Ovary (tissue), 9 donors: ENCODE results near the gene KRT79. TPM values are rescaled to one million over a fixed set of nuclear protein-coding genes. Genes with fewer than 3 reads are reported as not detected.

Experiments
- DNase-seq, 5 donors: peaks; one replicate each; pipeline ENCODE4 v3.0.0-alpha.2; 2019 to 2020
- H3K27ac ChIP-seq, 2 donors: fragments of 200-600 bp; one replicate each; pipeline versions ENCODE4 v1.5.1 to v1.8.0; 2019 to 2022
- H3K27me3 ChIP-seq: fragments of 200-600 bp; one replicate; pipeline ENCODE4 v1.8.0; 2022
- H3K36me3 ChIP-seq: fragments of 200-600 bp; sonication (generic); one replicate; pipeline ENCODE4 v1.5.1; 2019
- H3K4me1 ChIP-seq: one replicate; pipeline ENCODE4 v1.8.1; 2013; ENCODE audit warnings: mild to moderate bottlenecking, moderate library complexity; ENCODE audit not compliant: insufficient read depth
- H3K4me3 ChIP-seq: fragments of 200-600 bp; sonication (generic); one replicate; pipeline ENCODE4 v1.5.1; 2017
- H3K9me3 ChIP-seq, 2 donors: fragments of 200-600 bp in 1 of 2; sonication (generic) in 1 of 2; one replicate each; pipeline versions ENCODE4 v1.5.1 to v1.8.1; 2013 to 2019; ENCODE audit warnings: mild to moderate bottlenecking in 1 of 2, moderate library complexity in 1 of 2
- EP300 ChIP-seq: sonication (generic); formaldehyde crosslinking; IDR thresholded peaks from one replicate; pipeline ENCODE4 v1.6.1; 2017; ENCODE audit warnings: antibody characterized with exemption
- POLR2A ChIP-seq: fragments of 450-650 bp; IDR thresholded peaks from one replicate; pipeline ENCODE4 v1.6.1; 2017; ENCODE audit warnings: antibody characterized with exemption, mild to moderate bottlenecking, moderate library complexity
- WGBS, 3 donors: extraction: QIAGEN DNeasy Blood & Tissue Kit in 1 of 3; methylation state at CpG; one replicate each; pipeline versions ENCODE4 v1.1.5 to v1.1.7; 2013 to 2017; 5-methylcytosine and 5-hydroxymethylcytosine counted together
- intact Hi-C, 4 donors: fragments of 100-400 bp; cut with DNase I; formaldehyde crosslinking; loops; one replicate each; pipeline versions ENCODE4 v1.11.0 to v1.15.1; 2022 to 2023
- polyA plus RNA-seq, 2 donors: library from polyadenylated mRNA; stranded (reverse); fragments of 200-250 nt in 1 of 2; fragments of 350-450 nt in 1 of 2; fragmentation: Illumina TruSeq in 1 of 2; extraction: RNeasy Lipid Tissue Mini Kit (QIAGEN cat#74804) in 1 of 2; gene quantifications; one replicate each; pipeline ENCODE4 v1.2.3, GENCODE V29; 2013 to 2014
- total RNA-seq, 7 donors: library from RNA; depleted of rRNA in 2 of 7; stranded (reverse); fragments of >200 nt in 2 of 7; fragmentation: NEBNext Ultra II Directional in 3 of 7; extraction: Animal tissue kit (Norgen Biotek cat#: 25700) in 3 of 7; gene quantifications; one replicate each; pipeline versions ENCODE4 v1.1.0 to v1.2.4, GENCODE V29; 2016 to 2023
- TF ChIP-seq, protein P1 (sequence below), 3 donors: fragments of 450-650 bp in 2 of 3; fragments of 200-600 bp in 1 of 3; IDR thresholded peaks; one replicate each; pipeline versions ENCODE4 v1.5.1 to v1.8.0; 2016 to 2022; ENCODE audit warnings: antibody characterized with exemption in 3 of 3, mild to moderate bottlenecking in 1 of 3
- donor health status: DM: no; HTN: no; CAD: no; lungs with moderate emphysema.
- donor health status: DM: no; HTN: no; CAD: no.
- donor health status: Bipolar disorder and iron deficiency.
- donor health status: DM: yes; HTN: yes; CAD: no.
- donor health status: DM: no; HTN: no; CAD: no.
- donor health status: DM: yes; HTN: yes; CAD: no.

KRT79 gene
- total and polyA plus RNA-seq, 9 donors: not detected

DNA sequence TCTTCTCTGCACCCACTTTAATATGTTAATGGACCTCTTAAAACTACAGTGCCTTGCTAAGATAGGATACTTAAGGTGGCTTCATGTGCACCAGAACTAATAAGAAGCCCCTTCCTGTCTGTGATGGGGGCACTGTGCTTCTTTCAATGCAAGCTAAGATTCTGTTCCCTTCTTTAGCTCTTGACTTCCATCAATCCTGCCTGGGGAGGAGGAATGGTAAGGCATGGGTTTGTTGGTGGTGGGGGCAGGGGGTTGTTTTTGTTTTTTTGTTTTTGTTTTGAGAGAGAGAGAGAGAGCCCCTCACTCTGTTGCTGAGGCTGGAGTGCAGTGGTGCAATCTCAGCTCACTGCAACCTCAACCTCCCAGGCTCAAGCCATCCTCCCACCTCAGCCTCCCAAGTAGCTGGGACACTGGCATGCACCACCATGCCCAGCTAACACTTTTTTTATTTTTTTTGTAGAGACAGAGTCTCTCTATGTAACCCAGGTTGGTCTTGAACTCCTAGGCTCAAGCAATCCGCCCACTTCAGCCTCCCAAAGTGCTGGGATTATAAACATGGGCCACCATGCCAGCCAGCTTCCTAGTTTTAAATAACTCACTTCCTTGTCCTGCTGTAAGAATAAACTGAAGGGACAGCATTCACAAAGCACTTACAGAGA lies 33.7 kb downstream of the KRT79 start:
- no peak overlapping the region for H3K27ac ChIP-seq
- no peaks in the 10 kb centered on the region for H3K36me3 ChIP-seq
- H3K9me3 ChIP-seq: no peaks in the 10 kb centered on the region
- WGBS, 3 donors: 74 to 89% (median 76%) methylated on average over 1 of the region's 1 CpG
- intact Hi-C loops: no loop called here
- TF ChIP-seq, protein P1, sequence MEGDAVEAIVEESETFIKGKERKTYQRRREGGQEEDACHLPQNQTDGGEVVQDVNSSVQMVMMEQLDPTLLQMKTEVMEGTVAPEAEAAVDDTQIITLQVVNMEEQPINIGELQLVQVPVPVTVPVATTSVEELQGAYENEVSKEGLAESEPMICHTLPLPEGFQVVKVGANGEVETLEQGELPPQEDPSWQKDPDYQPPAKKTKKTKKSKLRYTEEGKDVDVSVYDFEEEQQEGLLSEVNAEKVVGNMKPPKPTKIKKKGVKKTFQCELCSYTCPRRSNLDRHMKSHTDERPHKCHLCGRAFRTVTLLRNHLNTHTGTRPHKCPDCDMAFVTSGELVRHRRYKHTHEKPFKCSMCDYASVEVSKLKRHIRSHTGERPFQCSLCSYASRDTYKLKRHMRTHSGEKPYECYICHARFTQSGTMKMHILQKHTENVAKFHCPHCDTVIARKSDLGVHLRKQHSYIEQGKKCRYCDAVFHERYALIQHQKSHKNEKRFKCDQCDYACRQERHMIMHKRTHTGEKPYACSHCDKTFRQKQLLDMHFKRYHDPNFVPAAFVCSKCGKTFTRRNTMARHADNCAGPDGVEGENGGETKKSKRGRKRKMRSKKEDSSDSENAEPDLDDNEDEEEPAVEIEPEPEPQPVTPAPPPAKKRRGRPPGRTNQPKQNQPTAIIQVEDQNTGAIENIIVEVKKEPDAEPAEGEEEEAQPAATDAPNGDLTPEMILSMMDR (IDR thresholded peaks at IDR 0.05): no peak
- TF ChIP-seq EP300: no peak
- H3K4me3 ChIP-seq: no peak overlapping the region
- DNase-seq: no peak
- no peaks in the 10 kb centered on the region for H3K4me1 ChIP-seq
- H3K27me3 ChIP-seq: no peaks in the 10 kb centered on the region

DNA sequence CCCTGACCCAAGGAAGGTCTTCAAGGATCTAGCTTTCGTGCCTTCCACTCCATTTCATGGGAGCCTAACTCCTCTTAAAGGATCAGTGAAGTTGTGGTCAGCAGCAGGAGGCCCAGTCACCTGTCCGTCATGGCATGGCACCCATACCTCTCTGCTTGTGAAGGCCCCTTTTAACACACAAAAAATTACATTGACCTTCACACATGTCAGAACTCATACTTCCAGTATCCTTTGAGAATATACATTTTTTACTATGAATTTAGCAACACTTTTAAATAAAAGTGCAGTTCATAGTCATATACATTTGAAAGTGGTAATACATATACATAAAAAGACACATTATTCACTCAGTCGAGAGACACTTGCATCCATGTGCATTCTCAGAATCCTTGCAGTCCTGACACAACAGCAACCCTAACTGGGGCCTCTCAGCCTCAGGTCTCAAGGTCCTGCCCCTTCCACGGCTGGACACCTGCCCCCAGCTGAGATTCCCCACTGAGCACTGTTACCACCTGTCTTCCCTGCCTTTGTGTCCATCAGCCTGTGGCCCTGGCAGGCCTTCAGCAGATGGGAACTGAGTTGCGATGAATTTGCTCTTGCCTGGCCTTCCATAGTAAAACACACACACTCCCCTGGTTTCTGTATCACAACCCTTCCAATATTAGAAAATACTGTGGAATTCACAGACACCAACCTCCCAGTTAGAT lies 34.5 kb downstream of the KRT79 start:
- no peak for DNase-seq
- no peaks in the 10 kb centered on the region for H3K27me3 ChIP-seq
- TF ChIP-seq EP300 (no peak), POLR2A (no peak)
- TF ChIP-seq, protein P1 (IDR thresholded peaks at IDR 0.05): no peak
- H3K36me3 ChIP-seq: no peaks in the 10 kb centered on the region
- no peaks in the 10 kb centered on the region for H3K4me1 ChIP-seq
- no peaks in the 10 kb centered on the region for H3K9me3 ChIP-seq
- H3K4me3 ChIP-seq: no peak overlapping the region
- intact Hi-C loops: no loop called here
- WGBS, 3 donors: 58 to 73% (median 69%) methylated on average over 5 of the region's 5 CpGs
- no peak overlapping the region for H3K27ac ChIP-seq

DNA sequence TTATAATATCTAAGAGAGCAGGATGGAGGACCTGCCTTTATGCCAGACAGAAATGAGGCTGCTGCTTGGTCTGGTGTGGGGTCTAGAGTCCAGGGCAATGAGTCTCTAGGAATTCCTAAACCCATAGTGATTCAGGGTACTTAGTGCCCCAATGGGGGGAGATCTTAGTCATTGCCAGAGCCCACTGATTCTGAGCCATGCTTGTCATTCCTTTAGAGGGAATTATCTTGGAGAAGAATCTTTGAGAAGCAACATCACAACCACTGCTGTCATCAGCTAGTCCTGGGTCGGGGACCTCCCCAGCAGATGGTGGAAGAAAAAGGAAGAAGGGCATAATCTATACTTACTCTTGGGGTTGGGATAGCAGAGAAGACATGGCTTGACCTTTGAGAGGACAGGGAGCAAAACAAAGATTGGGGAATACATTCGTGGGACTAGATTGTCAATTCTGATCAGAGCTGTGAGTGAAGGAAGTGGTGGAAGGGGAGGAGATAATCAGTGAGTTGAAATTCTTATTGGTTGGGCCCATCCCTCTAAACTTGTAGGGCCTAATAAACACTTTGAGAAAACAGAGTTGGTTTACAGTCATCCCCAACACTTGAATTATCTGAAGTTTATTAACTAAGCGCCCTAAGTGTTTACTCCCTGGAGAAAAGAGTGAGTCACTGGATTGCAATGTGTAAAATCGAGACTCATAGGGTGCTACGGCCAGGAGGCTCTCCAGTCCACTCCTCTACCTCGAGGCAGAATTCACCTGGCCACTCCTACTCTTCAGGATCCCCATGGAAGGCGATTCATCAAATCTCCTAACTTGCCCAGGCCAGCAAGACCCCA lies 35.2 kb downstream of the KRT79 start:
- intact Hi-C loops: no loop called here
- 59 to 69% (median 63%) methylated on average over 7 of the region's 7 CpGs for WGBS, 3 donors
- no peaks in the 10 kb centered on the region for H3K27me3 ChIP-seq

More for the DNA sequence above, 35.2 kb downstream of the KRT79 start:
- H3K27ac ChIP-seq: no peak overlapping the region
- H3K4me3 ChIP-seq: no peak overlapping the region
- H3K9me3 ChIP-seq: no peaks in the 10 kb centered on the region
- H3K36me3 ChIP-seq: no peaks in the 10 kb centered on the region
- TF ChIP-seq, protein P1 (IDR thresholded peaks at IDR 0.05): no peak
- TF ChIP-seq POLR2A (no peak), EP300 (no peak)
- H3K4me1 ChIP-seq: no peaks in the 10 kb centered on the region
- DNase-seq: no peak
